Measurements from ENCODE around the gene SIAH2. TPM values are rescaled to one million over a fixed set of nuclear protein-coding genes. Genes with fewer than 3 reads are reported as not detected.

SIAH2 gene
- total RNA-seq: 10 to 100 TPM; 36.2 to 54.6 TPM

DNA sequence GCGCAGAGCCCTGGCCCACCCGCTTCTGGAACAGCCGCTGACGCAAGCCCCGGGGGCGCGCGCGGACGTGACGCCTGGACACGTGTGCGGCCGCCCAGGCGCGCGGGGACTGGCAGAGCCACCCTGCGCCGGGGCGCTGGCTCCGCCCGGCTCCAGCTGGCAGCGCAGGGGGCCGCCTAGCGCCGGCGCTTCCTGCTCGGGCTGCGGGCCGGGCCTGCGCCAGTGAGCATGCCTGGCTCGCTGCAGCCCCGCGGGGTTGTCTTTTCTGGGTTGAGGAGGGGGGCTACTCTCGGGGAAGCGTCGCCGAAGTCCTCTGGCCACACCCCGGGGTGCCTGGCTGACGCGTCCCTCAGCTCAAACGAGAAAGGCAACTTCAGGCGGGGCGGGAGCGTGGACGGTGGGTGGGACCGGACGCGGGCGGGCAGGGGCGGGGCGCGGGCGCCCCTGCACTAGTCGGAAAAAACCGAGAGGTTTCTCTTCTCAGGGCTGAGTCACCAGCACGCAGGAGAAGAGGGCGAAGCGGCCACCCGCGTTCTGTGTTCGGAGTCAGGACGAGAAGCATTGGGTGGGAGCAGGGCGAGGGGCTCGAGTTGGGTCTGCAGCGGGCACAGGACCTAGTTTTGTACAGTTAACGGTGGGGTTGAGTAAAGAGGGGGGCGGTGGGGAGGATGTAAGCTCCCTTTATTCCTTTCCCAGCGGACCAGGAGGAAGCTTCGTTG is at the start of gene SIAH2:
Gene SIAH2, minus strand, starts transcription at position 48 of the 719 bp plus-strand sequence. CDS start 320 bp downstream, outside the sequence.
- H3K9me3 ChIP-seq: no peaks in the 10 kb centered on the region
- peaks cover 18 to 40% of the 10 kb centered on the region in 2 donors for H3K4me1 ChIP-seq (ENCODE audit: control insufficient read depth in 1 of 2, low read depth in 2 of 2)
- peak within 1 kb of the TSS; percentile 84 for H3K4me3 ChIP-seq
- peak within 1 kb of the TSS; percentile 92 to 94 for H3K27ac ChIP-seq
- DNase-seq (ENCODE audit: low spot score) (peak; percentile 70), ATAC-seq (ENCODE audit: insufficient number of reproducible peaks, low FRiP score, low read depth) (peak; percentile 93)
- no peaks in the 10 kb centered on the region for H3K27me3 ChIP-seq (replicated peaks; ENCODE audit: insufficient read depth)
- TF ChIP-seq CTCF (IDR thresholded peaks at IDR 0.05): no peak
- H3K36me3 ChIP-seq: no peaks in the 10 kb centered on the region

DNA sequence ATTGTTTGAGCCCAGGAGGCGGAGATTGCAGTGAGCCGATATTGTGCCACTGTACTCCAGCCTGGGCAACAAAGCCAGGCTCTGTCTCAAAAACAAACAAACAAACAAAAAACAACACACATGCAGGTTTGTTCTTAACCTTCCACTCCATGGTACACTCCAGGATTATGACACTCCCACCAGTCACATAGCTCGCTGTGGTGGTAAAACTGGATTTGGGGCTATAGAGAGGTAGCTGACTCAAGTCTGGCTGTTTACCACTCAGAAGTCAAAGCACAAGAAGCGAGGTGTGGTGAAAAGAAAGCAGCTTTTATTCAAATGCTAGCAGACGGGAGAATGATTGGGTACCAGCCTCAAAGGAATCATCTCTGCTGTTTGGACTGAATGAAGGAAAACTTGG is 49.0 kb upstream of the SIAH2 start:
- H3K4me3 ChIP-seq: no peak overlapping the region
- ATAC-seq (ENCODE audit: insufficient number of reproducible peaks, low FRiP score, low read depth) (no peak), DNase-seq (ENCODE audit: low spot score) (no peak)
- no peaks in the 10 kb centered on the region for H3K36me3 ChIP-seq
- no peaks in the 10 kb centered on the region for H3K4me1 ChIP-seq (ENCODE audit: control insufficient read depth in 1 of 2, low read depth in 2 of 2)
- no peak for TF ChIP-seq CTCF (IDR thresholded peaks at IDR 0.05)
- no peaks in the 10 kb centered on the region for H3K9me3 ChIP-seq
- H3K27ac ChIP-seq: no peak overlapping the region
- H3K27me3 ChIP-seq (replicated peaks; ENCODE audit: insufficient read depth): no peaks in the 10 kb centered on the region

DNA sequence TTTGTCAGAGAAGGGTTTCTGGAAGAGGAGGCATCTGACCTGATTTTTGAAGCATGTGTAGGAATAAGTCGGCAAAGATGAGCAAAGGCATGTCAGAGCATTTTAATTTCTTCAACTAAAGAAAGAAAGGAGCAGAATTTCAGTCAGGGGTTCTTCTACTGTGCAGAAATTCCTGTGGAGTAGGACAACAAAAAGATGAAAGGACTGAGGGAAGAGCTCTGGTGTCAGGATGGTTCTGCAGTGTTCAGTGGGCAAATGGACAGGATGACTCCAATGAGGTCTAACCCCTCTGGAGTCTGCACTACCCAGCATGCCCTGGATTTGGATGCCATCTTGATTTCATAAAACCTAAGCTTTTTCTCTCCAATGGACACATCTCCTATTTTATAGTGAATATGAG is 47.7 kb upstream of the SIAH2 start:
- no peak for TF ChIP-seq CTCF (IDR thresholded peaks at IDR 0.05)
- no peaks in the 10 kb centered on the region for H3K36me3 ChIP-seq
- DNase-seq (ENCODE audit: low spot score) (no peak), ATAC-seq (ENCODE audit: insufficient number of reproducible peaks, low FRiP score, low read depth) (no peak)
- no peaks in the 10 kb centered on the region for H3K27me3 ChIP-seq (replicated peaks; ENCODE audit: insufficient read depth)
- H3K27ac ChIP-seq: no peak overlapping the region
- H3K9me3 ChIP-seq: no peaks in the 10 kb centered on the region
- H3K4me1 ChIP-seq (ENCODE audit: control insufficient read depth in 1 of 2, low read depth in 2 of 2): no peaks in the 10 kb centered on the region
- H3K4me3 ChIP-seq: no peak overlapping the region

- H3K4me3 ChIP-seq: no peak overlapping the region
- no peaks in the 10 kb centered on the region for H3K4me1 ChIP-seq (ENCODE audit: control insufficient read depth in 1 of 2, low read depth in 2 of 2)
- no peaks in the 10 kb centered on the region for H3K27me3 ChIP-seq (replicated peaks; ENCODE audit: insufficient read depth)
- no peaks in the 10 kb centered on the region for H3K36me3 ChIP-seq
- no peak for TF ChIP-seq CTCF (IDR thresholded peaks at IDR 0.05)
- H3K27ac ChIP-seq: no peak overlapping the region
- H3K9me3 ChIP-seq: no peaks in the 10 kb centered on the region
- ATAC-seq (ENCODE audit: insufficient number of reproducible peaks, low FRiP score, low read depth) (no peak), DNase-seq (ENCODE audit: low spot score) (no peak)
Measured at GRCh38 chr3:150806185-150806835, 43.3 kb upstream of the SIAH2 start.

GRCh38 chr3:150805354-150805753 is 42.4 kb upstream of the SIAH2 start:
- no peak overlapping the region for H3K27ac ChIP-seq
- no peaks in the 10 kb centered on the region for H3K27me3 ChIP-seq (replicated peaks; ENCODE audit: insufficient read depth)
- H3K4me1 ChIP-seq (ENCODE audit: control insufficient read depth in 1 of 2, low read depth in 2 of 2): no peaks in the 10 kb centered on the region
- H3K9me3 ChIP-seq: no peaks in the 10 kb centered on the region
- no peak overlapping the region for H3K4me3 ChIP-seq
- no peak for TF ChIP-seq CTCF (IDR thresholded peaks at IDR 0.05)
- no peaks in the 10 kb centered on the region for H3K36me3 ChIP-seq
- DNase-seq (ENCODE audit: low spot score) (no peak), ATAC-seq (ENCODE audit: insufficient number of reproducible peaks, low FRiP score, low read depth) (no peak)
